ENCODE results near the gene FRMD4B.
"Not testable (repeated sequence)": the region's sequence is repeated elsewhere in the genome, so short reads cannot be mapped to it uniquely, and the experiment has no call there.

The FRMD4B gene

DNA sequence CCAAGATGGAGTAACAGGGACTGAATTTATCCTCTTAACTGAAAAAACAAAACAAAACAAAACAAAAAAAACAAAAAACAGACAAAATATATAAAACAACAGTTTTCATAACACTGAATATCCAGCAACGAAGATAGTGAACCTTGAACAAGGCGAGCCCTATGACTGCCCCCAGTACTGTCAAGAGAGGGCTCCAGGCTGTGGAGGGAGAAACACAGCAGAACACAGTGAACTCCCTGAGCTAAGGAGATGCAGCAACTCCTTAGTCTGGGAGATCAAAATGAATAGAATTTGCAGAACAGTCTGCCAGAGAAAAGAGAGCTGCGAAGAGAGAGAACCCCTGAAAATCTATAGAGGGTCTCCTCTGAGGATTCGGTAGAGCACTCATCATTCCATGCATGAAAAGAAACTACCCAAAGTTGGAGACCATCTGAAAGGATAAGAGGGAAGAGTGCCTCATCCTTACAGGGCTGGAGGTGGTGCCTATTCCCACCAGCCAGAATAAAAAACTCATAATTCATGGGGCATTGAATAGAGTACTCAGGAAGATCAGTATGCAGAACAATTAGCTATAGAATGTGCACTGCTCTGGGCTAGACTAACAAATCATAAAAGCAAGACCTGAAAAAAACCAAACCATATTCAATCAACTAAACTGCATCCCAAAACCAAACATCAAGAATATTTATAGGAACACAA lies 101.8 kb downstream of the FRMD4B start:
- no peak for DNase-seq (ENCODE audit: low spot score)

DNA sequence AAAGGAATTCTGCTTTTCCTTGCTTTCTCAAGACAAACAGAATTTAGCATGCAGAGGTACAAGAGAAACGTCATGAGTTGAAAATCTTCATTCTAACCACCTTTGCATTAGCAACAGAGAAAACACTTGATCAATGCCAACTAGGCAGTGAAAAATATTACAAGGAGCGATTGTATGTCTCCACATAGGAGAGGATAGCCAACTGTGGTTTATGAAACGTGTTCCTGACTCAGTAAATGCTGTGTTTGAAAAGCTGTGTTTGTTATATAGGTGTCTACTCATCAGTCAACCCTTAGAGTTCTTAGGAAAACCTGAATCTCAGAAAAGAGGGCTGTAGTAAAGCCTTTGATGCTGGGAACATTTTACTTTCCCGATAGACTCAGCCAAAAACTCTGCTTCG lies 102.4 kb downstream of the FRMD4B start:
- DNase-seq (ENCODE audit: low spot score) = no peak

DNA sequence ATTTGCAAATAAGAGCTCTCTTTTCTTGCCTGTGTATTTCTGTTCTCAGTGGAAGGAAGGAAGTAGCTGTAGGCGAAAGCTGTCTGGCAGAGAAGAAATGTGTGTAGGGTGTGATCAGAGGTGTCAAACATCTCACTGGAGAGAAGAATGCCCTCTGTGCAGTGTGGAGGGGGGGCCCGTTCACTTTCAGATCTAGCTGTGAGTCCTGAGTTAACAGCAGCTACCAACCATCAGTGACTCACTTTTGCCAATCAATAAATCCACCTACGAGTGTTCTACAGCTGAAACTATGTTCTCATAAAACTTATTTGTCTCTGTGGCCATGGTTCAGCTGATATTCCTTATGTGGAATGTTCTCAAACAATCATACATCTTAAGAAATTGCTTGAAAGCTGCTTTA lies 103.7 kb downstream of the FRMD4B start:
- no peak for DNase-seq (ENCODE audit: low spot score)

DNA sequence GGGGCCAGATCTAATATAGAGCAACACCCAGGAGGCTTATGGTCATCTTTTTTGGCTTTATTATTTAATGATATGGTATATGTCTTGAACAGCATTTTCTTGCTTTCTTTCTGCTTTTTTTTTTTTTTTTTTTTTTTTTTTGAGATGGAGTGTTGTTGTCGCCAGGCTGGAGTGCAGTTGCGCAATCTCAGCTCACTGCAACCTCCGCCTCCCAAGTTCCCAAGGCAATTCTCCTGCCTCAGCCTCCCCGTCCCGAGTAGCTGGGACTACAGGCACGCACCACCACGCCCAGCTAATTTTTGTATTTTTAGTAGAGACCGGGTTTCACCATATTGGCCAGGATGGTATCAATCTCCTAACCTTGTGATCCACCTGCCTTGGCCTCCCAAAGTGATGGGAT lies 108.5 kb downstream of the FRMD4B start:
- not testable (repeated sequence) for DNase-seq (ENCODE audit: low spot score)

DNA sequence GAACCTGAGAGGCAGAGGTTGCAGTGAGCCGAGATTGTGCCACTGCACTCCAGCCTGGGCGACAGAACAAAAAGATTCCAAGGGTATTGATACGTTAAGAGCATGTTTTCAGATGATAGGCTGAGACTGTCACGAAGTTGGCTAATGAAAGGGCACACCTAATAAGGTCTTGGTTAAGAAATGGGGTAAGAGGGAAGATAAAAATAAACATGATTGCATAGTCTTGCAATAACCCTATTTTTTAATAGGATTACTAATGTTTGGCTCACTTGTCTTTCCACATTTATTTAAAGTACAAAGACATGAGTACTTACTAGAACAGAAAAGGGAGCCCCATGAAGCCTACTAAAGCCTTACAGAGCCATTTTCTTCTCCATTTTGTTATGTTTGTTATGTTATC lies 109.0 kb downstream of the FRMD4B start:
- DNase-seq (ENCODE audit: low spot score) = no peak

DNA sequence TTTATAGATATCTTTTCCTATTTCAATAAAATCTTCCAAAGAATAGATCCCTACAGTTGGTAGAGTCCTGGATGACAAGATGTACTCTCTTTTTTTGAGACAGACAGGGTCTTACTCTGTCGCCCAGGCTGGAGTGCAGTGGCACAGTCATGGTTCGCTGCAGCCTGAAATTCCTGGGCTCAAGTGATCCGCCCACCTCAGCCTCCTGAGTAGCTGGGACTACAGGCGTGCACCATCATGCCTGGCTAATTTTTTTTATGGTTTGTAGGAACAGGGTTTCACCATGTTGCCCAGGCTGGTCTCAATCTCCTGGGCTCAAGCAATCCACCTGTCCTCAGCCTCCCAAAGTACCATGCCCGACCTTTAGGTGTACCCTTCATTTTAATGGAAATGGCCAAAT lies 109.7 kb downstream of the FRMD4B start:
- DNase-seq (ENCODE audit: low spot score) = not testable (repeated sequence)

DNA sequence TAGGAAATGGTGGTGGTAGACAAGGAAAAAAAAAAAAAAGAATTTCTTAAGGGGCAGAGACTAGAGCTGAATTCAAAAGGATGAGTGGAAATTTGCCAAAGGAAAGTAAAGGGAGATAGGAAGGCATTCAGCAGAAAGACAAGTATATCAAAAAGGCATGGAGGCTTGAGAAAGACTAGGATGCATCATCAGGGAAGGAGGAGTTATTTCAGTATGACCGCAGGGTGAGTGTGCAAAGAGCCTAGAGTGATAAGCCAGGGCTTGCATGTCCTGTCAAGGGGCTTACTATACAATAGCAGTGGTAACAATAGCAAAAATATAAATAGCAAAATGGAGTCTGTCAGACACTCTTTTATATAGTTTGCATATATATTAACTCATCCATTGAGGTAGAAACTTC lies 112.0 kb downstream of the FRMD4B start:
- DNase-seq (ENCODE audit: low spot score) = no peak

DNA sequence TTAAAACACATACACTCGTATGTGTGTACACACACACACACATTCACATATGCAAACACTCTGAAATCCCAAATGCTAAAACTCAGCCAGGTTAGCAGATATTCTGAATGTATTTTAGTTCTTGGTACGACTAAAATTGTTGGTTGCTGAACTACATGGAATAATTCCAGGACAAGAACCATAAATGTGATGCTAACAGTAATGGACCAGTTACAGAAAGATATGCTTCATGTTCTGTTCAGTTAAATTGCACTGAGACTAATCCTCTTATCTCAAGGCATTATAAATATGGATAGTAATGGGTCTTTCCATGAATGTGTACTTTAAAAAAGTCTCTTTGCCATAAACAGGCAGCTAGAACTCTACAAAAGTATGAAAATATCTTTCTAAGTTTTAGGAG lies 113.3 kb downstream of the FRMD4B start:
- DNase-seq (ENCODE audit: low spot score) = no peak

DNA sequence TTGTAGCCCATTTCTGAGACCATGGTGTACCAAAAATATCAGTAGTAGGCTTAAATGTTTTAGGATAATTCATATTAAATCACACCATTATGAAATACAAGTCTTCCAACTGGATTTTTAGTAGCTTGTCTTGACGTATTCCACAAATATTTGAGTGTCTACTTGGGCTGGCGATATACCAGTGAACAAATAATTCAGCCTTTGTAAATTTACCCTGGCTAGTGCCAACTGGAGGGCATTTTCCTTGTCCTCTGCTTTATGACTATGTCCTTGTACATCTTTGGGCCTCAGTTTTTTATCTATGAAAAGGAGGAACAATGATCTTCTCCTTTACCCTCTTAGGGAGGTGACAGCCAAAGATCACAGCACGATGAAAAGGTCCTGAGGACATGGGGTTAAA lies 114.8 kb downstream of the FRMD4B start:
- no peak for DNase-seq (ENCODE audit: low spot score)

DNA sequence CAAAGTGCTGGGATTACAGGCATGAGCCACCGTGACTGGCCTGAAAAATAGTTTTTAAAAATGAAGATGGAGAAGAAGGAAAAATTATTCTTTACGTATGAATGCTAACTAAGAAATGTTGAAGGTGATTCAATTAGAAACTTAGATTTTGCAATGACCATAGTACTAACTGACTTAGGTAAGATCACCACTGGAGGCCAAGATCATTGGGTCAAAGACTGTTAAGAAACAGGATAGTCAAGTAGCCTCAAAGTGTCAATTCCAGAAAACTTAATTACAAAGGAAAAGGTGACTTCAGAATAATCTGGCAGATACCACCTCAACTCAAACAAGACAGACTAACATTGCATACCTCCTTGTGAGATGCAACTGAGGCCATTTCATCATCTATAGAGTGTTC lies 119.3 kb downstream of the FRMD4B start:
- no peak for DNase-seq (ENCODE audit: low spot score)

DNA sequence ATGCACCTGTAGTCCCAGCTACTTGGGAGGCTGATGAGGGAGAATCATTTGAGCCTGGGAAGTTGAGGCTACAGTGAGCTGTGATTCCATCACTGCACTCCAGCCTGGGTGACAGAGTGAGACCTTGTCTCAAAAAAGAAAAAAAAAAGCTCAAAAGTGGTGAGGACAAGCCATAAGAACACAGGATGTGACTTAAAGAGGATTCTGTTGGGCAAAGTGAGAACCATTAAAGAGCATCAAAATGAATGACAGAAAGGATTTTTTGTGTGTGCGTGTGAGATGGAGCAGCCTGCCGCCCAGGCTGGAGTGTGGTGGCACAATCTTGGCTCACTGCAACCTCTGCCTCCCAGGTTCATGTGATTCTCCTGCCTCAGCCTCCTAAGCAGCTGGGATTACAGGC lies 119.8 kb downstream of the FRMD4B start:
- not testable (repeated sequence) for DNase-seq (ENCODE audit: low spot score)

DNA sequence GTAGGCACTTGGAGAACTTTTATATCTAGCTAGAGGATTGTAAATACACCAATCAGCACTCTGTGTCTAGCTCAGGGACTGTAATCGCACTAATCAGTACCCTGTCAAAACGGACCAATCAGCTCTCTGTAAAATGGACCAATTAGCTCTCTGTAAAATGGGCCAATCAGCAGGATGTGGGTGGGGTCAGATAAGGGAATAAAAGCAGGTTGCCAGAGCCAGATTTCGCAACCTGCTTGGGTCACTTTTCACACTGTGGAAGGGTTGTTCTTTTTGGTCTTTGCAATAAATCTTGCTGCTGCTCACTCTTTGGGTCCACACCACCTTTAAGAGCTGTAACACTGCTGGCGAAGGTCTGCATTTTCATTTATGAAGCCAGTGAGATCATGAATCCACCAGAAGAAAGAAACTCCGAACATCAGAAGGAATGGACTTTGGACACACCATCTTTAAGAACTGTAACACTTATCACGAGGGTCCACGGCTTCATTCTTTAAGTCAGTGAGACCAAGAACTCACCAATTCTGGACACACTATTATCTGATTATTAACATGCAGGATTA lies 125.0 kb downstream of the FRMD4B start:
- not testable (repeated sequence) for DNase-seq (ENCODE audit: low spot score)

DNA sequence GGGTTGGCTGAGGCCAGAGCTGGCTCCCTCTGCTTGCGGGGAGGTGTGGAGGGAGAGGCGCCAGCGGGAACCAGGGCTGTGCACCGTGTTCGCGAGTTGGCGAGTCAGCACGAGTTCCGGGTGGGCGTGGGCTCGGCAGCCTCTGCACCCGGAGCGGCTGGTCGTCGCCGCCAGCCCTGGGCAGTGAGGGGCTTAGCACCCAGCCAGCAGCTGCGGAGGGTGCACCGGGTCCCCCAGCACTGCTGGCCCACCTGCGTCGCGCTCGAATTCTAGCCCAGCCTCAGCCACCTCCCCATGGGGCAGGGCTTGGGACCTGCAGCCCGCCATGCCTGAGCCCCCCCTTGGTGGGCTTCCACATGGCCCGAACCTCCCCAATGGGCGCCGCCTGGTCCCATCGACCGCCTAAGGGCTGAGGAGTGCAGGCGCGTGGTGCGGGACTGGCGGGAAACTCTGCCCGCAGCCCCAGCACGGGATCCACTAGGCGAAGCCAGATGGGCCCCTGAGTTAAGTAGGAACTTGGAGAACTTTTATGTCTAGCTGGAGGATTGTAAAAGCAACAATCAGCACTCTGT lies 125.6 kb downstream of the FRMD4B start:
- DNase-seq (ENCODE audit: low spot score) = no peak

DNA sequence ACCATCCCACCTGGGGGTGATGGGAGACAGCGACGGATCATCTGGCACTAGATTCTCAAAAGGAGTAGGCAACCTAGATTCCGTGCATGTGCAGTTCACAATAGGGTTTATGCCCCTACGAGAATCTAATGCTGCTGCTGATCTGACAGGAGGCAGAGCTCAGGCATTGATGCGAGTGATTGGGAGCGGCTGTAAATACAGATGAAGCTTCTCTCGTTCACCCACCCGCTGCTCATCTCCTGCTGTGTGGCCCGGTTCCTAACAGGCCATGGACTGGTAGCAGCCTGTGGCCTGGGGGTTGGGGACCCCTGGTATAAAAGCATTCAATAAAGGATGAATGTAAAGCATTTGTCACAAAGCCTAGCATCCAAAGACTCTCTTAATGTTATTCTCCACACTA lies 126.8 kb downstream of the FRMD4B start:
- no peak for DNase-seq (ENCODE audit: low spot score)

DNA sequence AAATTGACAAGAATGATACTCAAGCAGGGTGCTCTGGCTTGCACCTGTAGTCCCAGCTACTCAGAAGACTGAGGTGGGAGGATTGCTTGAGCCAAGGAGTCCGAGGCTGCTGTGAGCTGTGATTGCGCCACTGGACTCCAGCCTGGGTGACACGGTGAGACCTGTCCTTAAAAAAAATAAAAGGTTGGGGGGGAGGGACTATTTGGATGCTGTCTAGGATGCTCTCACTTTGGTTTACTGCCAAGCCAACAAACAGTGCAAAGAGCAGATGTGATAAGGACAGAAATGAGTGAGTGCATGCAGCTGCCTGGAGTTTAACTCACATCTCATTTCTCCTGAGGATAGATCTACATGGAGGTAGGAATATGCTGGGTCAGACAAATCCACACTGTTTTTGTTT lies 130.0 kb downstream of the FRMD4B start:
- no peak for DNase-seq (ENCODE audit: low spot score)

DNA sequence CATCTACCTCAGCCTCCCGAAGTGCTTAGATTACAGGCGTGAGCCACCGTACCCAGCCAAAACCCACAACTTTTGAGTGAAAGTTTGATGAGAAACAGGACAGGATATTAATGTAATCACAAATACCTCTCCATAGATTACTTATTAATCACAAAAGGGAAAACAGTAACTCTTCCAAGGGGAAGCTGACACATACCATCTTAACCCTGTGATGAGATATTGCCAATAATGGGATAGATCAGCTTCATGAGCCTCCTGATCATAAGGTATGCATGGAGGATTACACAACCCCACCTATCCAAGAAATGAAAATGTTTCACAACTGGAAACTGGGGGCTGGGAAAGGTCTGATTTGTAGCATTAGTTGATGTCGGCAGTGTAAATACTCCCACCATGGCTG lies 131.5 kb downstream of the FRMD4B start:
- no peak for DNase-seq (ENCODE audit: low spot score)

DNA sequence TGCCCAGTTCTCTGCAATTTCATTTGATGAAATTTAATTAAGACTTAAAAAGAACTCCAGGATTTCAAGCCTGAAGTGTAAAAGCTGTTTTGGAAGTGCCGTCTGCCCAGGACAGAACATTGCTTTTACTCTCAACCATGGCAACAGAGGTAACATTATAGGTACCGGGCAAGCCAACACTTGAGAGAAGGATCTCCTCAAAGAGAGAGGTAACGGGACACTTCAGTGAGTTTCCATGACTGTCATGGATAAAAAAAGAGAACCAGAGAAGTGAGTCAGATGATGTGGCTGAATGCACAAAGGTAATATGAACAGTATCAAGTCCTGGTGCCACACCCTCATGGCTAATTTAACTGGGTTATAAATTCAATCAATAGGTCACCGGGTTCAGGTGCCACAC lies 133.3 kb downstream of the FRMD4B start:
- no peak for DNase-seq (ENCODE audit: low spot score)

DNA sequence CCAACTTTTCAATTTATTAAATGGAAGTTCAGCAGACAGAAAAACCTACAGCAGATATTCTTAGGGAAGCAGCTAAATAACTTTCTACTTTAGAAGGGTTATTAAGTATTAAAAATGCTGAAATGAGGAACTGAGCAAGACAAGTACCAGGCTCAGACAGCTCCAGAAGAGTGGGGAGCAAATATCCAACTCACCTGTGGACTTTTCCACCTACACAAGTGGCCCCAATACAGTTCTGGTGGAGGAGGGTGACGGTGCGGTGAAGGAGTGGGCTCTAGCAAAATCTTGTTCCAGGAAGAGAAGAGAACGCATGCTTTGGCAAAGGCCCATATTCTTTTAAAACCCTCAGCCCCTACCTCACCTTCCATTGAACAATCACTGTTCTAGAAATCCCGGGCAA lies 133.7 kb downstream of the FRMD4B start:
- DNase-seq (ENCODE audit: low spot score) = no peak

DNA sequence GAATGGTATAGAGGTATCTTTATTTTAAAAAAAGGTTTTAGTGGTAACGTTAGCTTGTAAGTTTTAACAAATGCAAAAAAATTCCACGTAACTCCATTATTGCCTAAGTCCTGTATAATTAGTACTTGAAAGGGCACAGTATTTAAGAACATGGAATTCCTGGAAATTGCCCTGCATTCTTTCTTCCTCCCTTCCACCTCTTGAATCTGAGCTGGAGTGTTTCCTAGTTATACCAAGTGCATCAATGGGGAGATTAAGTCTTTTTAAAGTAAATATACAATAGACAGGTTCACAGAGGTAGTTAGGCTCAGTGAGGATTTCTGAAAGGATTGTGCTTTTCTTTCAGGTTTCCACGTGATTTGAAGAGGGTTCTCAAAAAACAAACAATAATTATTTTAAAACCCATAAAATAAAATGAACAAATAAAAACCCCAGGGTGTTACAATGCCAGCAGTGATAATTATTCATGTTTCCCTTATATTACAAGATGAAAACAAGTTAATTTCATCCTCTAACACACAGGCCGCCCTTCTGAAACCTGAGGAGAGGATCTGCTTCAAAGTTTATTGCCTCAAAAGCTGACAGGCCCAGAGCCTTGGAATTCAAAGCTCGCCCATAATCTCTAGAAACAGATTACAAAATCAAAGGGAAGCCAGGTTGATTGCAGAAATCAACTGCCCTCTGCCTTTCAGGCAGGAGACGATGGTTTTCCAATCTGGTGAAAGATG lies 134.6 kb downstream of the FRMD4B start:
- DNase-seq (ENCODE audit: low spot score) = no peak

DNA sequence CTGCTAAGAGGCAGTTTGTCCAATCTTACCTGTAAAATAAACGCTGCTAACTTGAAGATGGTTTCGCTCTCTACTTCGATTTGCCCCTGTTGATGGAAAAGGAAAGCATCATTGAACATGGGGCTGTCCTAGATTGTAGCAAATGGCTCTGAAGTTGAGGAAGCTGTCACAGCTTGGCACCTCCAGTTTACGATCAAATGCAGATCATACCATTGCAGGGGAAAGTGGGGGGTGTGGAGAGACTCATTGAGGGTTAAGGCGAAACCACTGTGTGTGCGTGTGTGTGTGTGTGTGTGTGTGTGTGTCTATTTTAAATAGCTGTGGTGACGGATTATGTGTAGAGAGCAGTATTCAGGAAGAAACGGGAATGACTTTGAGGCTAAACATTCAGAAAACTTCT lies 135.9 kb downstream of the FRMD4B start:
- no peak for DNase-seq (ENCODE audit: low spot score)

DNA sequence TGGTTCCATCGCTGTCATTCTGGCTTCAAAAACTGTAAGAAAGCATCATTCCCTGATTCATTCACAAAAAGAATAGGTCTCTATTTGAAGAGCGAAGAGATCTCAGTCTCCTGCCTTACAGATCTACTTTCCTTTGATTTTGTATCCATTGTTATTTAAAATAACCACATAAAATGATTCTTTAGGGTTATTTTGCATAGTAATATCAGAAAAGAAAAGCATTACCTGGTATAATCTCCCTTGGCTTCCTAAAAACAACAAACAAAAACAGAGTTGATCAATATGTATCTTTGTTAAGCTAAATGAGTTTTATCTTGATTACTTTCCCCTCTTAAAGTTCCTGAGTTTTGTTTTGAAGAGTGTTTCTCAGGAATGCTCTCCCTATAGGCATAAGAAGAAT lies 136.9 kb downstream of the FRMD4B start:
- DNase-seq (ENCODE audit: low spot score) = no peak

DNA sequence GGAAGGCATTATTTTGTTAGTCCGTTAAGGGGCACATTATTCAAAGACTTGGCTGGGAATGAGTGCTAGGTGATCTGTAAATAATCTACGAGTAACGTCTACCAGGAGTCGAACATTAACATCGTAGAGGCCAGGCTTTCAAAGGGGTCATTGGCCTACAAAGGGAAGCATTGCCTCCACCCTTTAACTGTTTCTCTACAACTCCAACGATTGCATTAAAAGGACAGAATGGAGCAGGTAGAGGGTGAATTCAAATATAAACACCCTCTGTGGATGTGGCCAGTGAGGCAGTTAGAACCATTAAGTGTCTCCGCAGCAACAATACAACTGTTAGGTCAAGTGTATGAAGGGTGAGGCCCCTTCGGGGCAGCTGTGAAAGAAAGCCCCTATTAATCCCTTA lies 137.5 kb downstream of the FRMD4B start:
- DNase-seq (ENCODE audit: low spot score) = no peak

DNA sequence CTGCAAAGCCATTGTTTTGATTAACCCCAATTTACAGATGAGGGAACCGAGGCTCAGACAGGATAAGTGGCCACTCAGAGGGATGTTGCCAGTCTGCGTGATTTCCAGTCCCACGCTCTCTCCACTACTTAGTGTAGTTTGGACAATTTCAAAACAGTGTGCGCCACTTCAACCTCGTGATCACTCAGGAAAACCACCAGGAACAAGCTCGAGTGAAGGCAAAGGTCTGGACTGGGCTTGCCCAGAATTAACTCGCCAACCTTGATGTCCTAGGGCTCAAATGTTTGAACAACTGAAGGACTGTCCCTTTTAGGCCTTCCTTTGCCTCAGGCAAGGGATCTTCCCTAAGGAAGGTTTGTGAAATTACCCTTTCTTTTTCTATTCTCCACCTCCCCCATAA lies 139.3 kb downstream of the FRMD4B start:
- no peak for DNase-seq (ENCODE audit: low spot score)

Data from AG20443 (cell line).